HL-60 (cell line): Measurements from ENCODE around the gene ABCC8.

Experiments used
- GABPA ChIP-seq: IDR thresholded peaks from 2 replicates; pipeline ENCODE4 v1.6.1; 2012; ENCODE audit warnings: low read depth
- POLR2AphosphoS5 ChIP-seq: IDR thresholded peaks from 2 replicates; pipeline ENCODE4 v1.6.1; 2012; ENCODE audit warnings: low read depth
- TF ChIP-seq, protein P1 (sequence below): IDR thresholded peaks from one replicate; pipeline ENCODE4 v1.5.1; 2011; ENCODE audit warnings: low read length, control low read depth, inconsistent platforms; ENCODE audit not compliant: insufficient read depth
- TF ChIP-seq, protein P2 (sequence below): IDR thresholded peaks from 2 replicates; pipeline ENCODE4 v1.6.1; 2012; ENCODE audit warnings: low read depth; ENCODE audit not compliant: insufficient replicate concordance

DNA sequence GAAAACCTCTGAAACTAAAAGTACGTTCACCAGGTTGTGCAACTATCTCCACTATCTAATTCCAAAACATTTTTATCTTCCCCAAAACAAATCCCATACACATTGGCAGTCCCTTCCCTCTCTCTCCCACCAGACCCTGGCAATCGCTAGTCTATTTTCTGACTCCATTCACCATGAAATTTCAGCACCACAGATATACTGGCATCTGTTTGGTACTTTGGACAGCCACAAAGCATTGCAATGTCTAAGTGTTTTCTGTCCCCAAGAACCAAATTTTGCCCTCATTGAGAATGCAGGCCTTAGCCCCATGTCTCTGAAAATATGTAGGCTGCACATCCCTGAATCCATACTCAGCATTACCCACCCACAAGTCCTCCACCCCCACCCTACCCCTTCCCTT lies 60.2 kb downstream of the ABCC8 start:
- TF ChIP-seq POLR2AphosphoS5 (no peak), GABPA (no peak)
- TF ChIP-seq, protein P1, sequence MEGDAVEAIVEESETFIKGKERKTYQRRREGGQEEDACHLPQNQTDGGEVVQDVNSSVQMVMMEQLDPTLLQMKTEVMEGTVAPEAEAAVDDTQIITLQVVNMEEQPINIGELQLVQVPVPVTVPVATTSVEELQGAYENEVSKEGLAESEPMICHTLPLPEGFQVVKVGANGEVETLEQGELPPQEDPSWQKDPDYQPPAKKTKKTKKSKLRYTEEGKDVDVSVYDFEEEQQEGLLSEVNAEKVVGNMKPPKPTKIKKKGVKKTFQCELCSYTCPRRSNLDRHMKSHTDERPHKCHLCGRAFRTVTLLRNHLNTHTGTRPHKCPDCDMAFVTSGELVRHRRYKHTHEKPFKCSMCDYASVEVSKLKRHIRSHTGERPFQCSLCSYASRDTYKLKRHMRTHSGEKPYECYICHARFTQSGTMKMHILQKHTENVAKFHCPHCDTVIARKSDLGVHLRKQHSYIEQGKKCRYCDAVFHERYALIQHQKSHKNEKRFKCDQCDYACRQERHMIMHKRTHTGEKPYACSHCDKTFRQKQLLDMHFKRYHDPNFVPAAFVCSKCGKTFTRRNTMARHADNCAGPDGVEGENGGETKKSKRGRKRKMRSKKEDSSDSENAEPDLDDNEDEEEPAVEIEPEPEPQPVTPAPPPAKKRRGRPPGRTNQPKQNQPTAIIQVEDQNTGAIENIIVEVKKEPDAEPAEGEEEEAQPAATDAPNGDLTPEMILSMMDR: no peak
- TF ChIP-seq, protein P2, sequence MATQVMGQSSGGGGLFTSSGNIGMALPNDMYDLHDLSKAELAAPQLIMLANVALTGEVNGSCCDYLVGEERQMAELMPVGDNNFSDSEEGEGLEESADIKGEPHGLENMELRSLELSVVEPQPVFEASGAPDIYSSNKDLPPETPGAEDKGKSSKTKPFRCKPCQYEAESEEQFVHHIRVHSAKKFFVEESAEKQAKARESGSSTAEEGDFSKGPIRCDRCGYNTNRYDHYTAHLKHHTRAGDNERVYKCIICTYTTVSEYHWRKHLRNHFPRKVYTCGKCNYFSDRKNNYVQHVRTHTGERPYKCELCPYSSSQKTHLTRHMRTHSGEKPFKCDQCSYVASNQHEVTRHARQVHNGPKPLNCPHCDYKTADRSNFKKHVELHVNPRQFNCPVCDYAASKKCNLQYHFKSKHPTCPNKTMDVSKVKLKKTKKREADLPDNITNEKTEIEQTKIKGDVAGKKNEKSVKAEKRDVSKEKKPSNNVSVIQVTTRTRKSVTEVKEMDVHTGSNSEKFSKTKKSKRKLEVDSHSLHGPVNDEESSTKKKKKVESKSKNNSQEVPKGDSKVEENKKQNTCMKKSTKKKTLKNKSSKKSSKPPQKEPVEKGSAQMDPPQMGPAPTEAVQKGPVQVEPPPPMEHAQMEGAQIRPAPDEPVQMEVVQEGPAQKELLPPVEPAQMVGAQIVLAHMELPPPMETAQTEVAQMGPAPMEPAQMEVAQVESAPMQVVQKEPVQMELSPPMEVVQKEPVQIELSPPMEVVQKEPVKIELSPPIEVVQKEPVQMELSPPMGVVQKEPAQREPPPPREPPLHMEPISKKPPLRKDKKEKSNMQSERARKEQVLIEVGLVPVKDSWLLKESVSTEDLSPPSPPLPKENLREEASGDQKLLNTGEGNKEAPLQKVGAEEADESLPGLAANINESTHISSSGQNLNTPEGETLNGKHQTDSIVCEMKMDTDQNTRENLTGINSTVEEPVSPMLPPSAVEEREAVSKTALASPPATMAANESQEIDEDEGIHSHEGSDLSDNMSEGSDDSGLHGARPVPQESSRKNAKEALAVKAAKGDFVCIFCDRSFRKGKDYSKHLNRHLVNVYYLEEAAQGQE: peak; percentile 67
